HepG2 (cell line): ENCODE results near the gene UBE2O. TPM values are rescaled to one million over a fixed set of nuclear protein-coding genes. Genes with fewer than 3 reads are reported as not detected.
A peak's percentile ranks its signal among the peaks of the same experiment; 100 is the strongest.

Experiments used
- HDAC6 ChIP-seq: fragments of 200-600 bp; sonication (generic); IDR thresholded peaks from 2 replicates; pipeline ENCODE4 v1.7.0; 2017; ENCODE audit warnings: mild to moderate bottlenecking, antibody characterized with exemption, low read length, low read depth
- KLF15 ChIP-seq: sonication (generic); formaldehyde crosslinking; IDR thresholded peaks from 2 replicates; pipeline ENCODE4 v1.8.1; 2023; ENCODE audit warnings: borderline replicate concordance, mild to moderate bottlenecking, inconsistent platforms, missing genetic modification reagents, mixed read lengths
- MAZ ChIP-seq, 2 experiments: sonication (generic) in 1 of 2; formaldehyde crosslinking in 1 of 2; IDR thresholded peaks; 2 replicates each; pipeline versions ENCODE4 v1.5.0 to v1.6.1; 2012 to 2020; ENCODE audit warnings: low read depth in 2 of 2, mild to moderate bottlenecking in 2 of 2, borderline replicate concordance in 1 of 2, improper control_type of control experiment in 1 of 2, low read length in 1 of 2, missing genetic modification reagents in 1 of 2, moderate library complexity in 1 of 2
- NCOR1 ChIP-seq: fragments of 200-600 bp; sonication (generic); IDR thresholded peaks from 2 replicates; pipeline ENCODE4 v1.7.0; 2017; ENCODE audit warnings: antibody characterized with exemption, low read length, borderline replicate concordance
- NFE2L1 ChIP-seq: sonication (generic); formaldehyde crosslinking; IDR thresholded peaks from 2 replicates; pipeline ENCODE4 v1.4.0; 2020; ENCODE audit warnings: missing genetic modification reagents, mild to moderate bottlenecking, borderline replicate concordance
- THYN1 ChIP-seq: sonication (generic); formaldehyde crosslinking; IDR thresholded peaks from 2 replicates; pipeline ENCODE4 v1.8.1; 2023; ENCODE audit warnings: low read depth, mild to moderate bottlenecking, moderate library complexity, missing genetic modification reagents, borderline replicate concordance
- WIZ ChIP-seq: sonication (generic); formaldehyde crosslinking; IDR thresholded peaks from 2 replicates; pipeline ENCODE4 v1.5.1; 2020; ENCODE audit warnings: mild to moderate bottlenecking, missing genetic modification reagents
- ZBTB42 ChIP-seq: sonication (generic); formaldehyde crosslinking; IDR thresholded peaks from 2 replicates; pipeline ENCODE4 v1.5.0; 2020; ENCODE audit warnings: mild to moderate bottlenecking, missing genetic modification reagents
- ZBTB44 ChIP-seq: sonication (generic); formaldehyde crosslinking; IDR thresholded peaks from 2 replicates; pipeline ENCODE4 v1.4.0; 2020; ENCODE audit warnings: missing genetic modification reagents
- ZNF3 ChIP-seq: IDR thresholded peaks from 2 replicates; pipeline ENCODE4 v1.7.0; 2017; ENCODE audit warnings: inconsistent platforms
- ZNF484 ChIP-seq: sonication (generic); formaldehyde crosslinking; IDR thresholded peaks from 2 replicates; pipeline ENCODE4 v1.5.1; 2020; ENCODE audit warnings: mild to moderate bottlenecking, low read depth, missing genetic modification reagents, borderline replicate concordance
- ZNF629 ChIP-seq: sonication (generic); formaldehyde crosslinking; conservative IDR thresholded peaks from 2 replicates; pipeline ENCODE4 v1.5.0; 2020; ENCODE audit warnings: missing genetic modification reagents
- ZNF652 ChIP-seq: IDR thresholded peaks from 2 replicates; pipeline ENCODE4 v1.6.1; 2016; ENCODE audit warnings: low read depth, borderline replicate concordance
- ZNF768 ChIP-seq: sonication (generic); formaldehyde crosslinking; IDR thresholded peaks from 2 replicates; pipeline ENCODE4 v1.4.0; 2020; ENCODE audit warnings: missing genetic modification reagents
- polyA plus RNA-seq, 8 experiments: library from polyadenylated mRNA; depleted of rRNA in 3 of 8; stranded (reverse) in 7 of 8; unstranded in 1 of 8; fragments of >200 nt; fragmentation: Illumina TruSeq in 4 of 8; extraction: Trizol in 4 of 8; gene quantifications; 2 replicates each; pipeline versions ENCODE4 v1.2.1 to v1.2.3, GENCODE V29; 2011 to 2016; ENCODE audit warnings: low read depth in 4 of 8, missing spikeins in 1 of 8, mixed read lengths in 1 of 8; ENCODE audit not compliant: insufficient read depth in 1 of 8
- total RNA-seq, 5 experiments: library from RNA; depleted of rRNA; stranded (reverse); fragments of >200 nt; fragmentation: Illumina TruSeq; extraction: Trizol; gene quantifications; 2 replicates each; pipeline ENCODE4 v1.2.3, GENCODE V29; 2016; ENCODE audit warnings: low read depth in 1 of 5
- TF ChIP-seq, protein P1 (sequence below), 2 experiments: sonication (generic) in 1 of 2; formaldehyde crosslinking in 1 of 2; IDR thresholded peaks; 2 replicates each; pipeline versions ENCODE4 v1.5.1 to v1.6.1; 2011 to 2020; ENCODE audit warnings: borderline replicate concordance in 1 of 2, low read depth in 1 of 2, low read length in 1 of 2, mild to moderate bottlenecking in 1 of 2, missing genetic modification reagents in 1 of 2, moderate library complexity in 1 of 2
- TF ChIP-seq, protein P2 (sequence below): sonication (generic); formaldehyde crosslinking; IDR thresholded peaks from 2 replicates; pipeline ENCODE4 v1.8.1; 2023; ENCODE audit warnings: missing genetic modification reagents, inconsistent platforms, borderline replicate concordance
- TF ChIP-seq, protein P3 (sequence below): sonication (generic); formaldehyde crosslinking; IDR thresholded peaks from 2 replicates; pipeline ENCODE4 v1.4.0; 2020; ENCODE audit warnings: missing genetic modification reagents

UBE2O gene
- total and polyA plus RNA-seq, 2 of the 13 experiments (the other 11 are each of a cell fraction or from before 2014, with no cell fraction given), result 21.5 to 23.5 TPM

GRCh38 chr17:76383546-76384221, 69.3 kb downstream of the UBE2O start (continued):
- TF ChIP-seq, protein P1, sequence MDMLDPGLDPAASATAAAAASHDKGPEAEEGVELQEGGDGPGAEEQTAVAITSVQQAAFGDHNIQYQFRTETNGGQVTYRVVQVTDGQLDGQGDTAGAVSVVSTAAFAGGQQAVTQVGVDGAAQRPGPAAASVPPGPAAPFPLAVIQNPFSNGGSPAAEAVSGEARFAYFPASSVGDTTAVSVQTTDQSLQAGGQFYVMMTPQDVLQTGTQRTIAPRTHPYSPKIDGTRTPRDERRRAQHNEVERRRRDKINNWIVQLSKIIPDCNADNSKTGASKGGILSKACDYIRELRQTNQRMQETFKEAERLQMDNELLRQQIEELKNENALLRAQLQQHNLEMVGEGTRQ (IDR thresholded peaks at IDR 0.05; ENCODE audit: low read depth, low read length), result no peak
- TF ChIP-seq, protein P1 (CRISPR knock-in tag; IDR thresholded peaks at IDR 0.05; ENCODE audit: borderline replicate concordance), result no peak; the same call in 1 of the 2 replicates
- TF ChIP-seq, protein P2, sequence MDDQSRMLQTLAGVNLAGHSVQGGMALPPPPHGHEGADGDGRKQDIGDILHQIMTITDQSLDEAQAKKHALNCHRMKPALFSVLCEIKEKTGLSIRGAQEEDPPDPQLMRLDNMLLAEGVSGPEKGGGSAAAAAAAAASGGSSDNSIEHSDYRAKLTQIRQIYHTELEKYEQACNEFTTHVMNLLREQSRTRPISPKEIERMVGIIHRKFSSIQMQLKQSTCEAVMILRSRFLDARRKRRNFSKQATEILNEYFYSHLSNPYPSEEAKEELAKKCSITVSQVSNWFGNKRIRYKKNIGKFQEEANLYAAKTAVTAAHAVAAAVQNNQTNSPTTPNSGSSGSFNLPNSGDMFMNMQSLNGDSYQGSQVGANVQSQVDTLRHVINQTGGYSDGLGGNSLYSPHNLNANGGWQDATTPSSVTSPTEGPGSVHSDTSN (CRISPR knock-in tag), result no peak
- 0 out of 2 replicates have a peak, but pooled peaks have one; percentile 46 for TF ChIP-seq ZNF484 (CRISPR knock-in tag)
- no peak; the same call in 1 of the 2 replicates for TF ChIP-seq ZNF652 (CRISPR knock-in tag)
- no peak for TF ChIP-seq ZBTB42 (CRISPR knock-in tag)
- TF ChIP-seq ZNF768, result peak; percentile 43; the same call in 1 of the 2 replicates
- 0 out of 2 replicates have a peak, but pooled peaks have one; percentile 29 for TF ChIP-seq ZBTB44 (CRISPR knock-in tag)
- TF ChIP-seq ZNF3 (CRISPR knock-in tag), result no peak
- no peak; the same call in 1 of the 2 replicates for TF ChIP-seq ZNF629
- TF ChIP-seq, protein P3, sequence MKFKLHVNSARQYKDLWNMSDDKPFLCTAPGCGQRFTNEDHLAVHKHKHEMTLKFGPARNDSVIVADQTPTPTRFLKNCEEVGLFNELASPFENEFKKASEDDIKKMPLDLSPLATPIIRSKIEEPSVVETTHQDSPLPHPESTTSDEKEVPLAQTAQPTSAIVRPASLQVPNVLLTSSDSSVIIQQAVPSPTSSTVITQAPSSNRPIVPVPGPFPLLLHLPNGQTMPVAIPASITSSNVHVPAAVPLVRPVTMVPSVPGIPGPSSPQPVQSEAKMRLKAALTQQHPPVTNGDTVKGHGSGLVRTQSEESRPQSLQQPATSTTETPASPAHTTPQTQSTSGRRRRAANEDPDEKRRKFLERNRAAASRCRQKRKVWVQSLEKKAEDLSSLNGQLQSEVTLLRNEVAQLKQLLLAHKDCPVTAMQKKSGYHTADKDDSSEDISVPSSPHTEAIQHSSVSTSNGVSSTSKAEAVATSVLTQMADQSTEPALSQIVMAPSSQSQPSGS (CRISPR knock-in tag), result no peak; the same call in 1 of the 2 replicates
- peak; percentile 63; the same call in 1 of the 2 replicates for TF ChIP-seq KLF15 (CRISPR knock-in tag)
- TF ChIP-seq HDAC6, result peak; percentile 67; the same call in 1 of the 2 replicates
- TF ChIP-seq WIZ (CRISPR knock-in tag), result no peak
- no peak for TF ChIP-seq THYN1
- TF ChIP-seq MAZ (IDR thresholded peaks at IDR 0.05; ENCODE audit: borderline replicate concordance, low read depth, low read length), result no peak
- TF ChIP-seq MAZ (CRISPR knock-in tag; IDR thresholded peaks at IDR 0.05; ENCODE audit: low read depth), result no peak
- no peak for TF ChIP-seq NCOR1
- 0 out of 2 replicates have a peak, but pooled peaks have one; percentile 66 for TF ChIP-seq NFE2L1 (CRISPR knock-in tag)
